B cell (primary cell): Measurements from ENCODE around the gene WDR7. TPM values are rescaled to one million over a fixed set of nuclear protein-coding genes. Genes with fewer than 3 reads are reported as not detected.

Source experiments
- ATAC-seq: fragments of 200-7000 bp; cut with Tn5 transposase; one replicate; pipeline ENCODE4 v1.10.0; 2021; ENCODE audit warnings: low read depth, mild to moderate bottlenecking, moderate number of reproducible peaks, moderate library complexity
- CTCF ChIA-PET: fragments of 350-600 bp; sonication (Branson Sonifier 250); formaldehyde crosslinking; loops from one replicate; lab custom pipeline; 2021; ENCODE audit warnings: antibody characterized with exemption, inconsistent platforms; lab: Charles Lee
- POLR2A ChIA-PET: fragments of 350-600 bp; sonication (Branson Sonifier 250); formaldehyde crosslinking; loops from one replicate; lab custom pipeline; 2021; ENCODE audit warnings: antibody characterized with exemption; lab: Charles Lee
- DNase-seq: peaks from one replicate; pipeline ENCODE4 v3.0.0; 2013
- H2AFZ ChIP-seq: 2 replicates; pipeline ENCODE4 v1.6.1; 2012; ENCODE audit warnings: mild to moderate bottlenecking, low read depth, low read length; ENCODE audit not compliant: insufficient read depth, poor library complexity, severe bottlenecking
- H3K27ac ChIP-seq, 2 donors: 1 replicate in 1 of 2; 2 replicates in 1 of 2; pipeline ENCODE4 v1.5.1; 2012 to 2013; ENCODE audit warnings: low read length in 2 of 2, mild to moderate bottlenecking in 2 of 2, moderate library complexity in 1 of 2
- H3K27me3 ChIP-seq, 4 experiments: fragments of 200-600 bp in 1 of 4; sonication (generic) in 1 of 4; replicated peaks in 1 of 4; 1 replicate in 2 of 4; 2 replicates in 2 of 4; pipeline versions ENCODE4 v1.6.1 to v1.7.0; 2013 to 2016; ENCODE audit warnings: low read length in 3 of 4, mild to moderate bottlenecking in 2 of 4, mixed read lengths in 1 of 4, moderate library complexity in 1 of 4; ENCODE audit not compliant: insufficient read depth in 4 of 4, control insufficient read depth in 3 of 4; ENCODE audit errors: control extremely low read depth in 1 of 4
- H3K36me3 ChIP-seq, 2 experiments: replicated peaks in 1 of 2; 1 replicate in 1 of 2; 2 replicates in 1 of 2; pipeline versions ENCODE4 v1.6.1 to v1.7.1; 2013; ENCODE audit warnings: low read length in 1 of 2; ENCODE audit not compliant: insufficient read depth in 2 of 2, control insufficient read depth in 1 of 2; ENCODE audit errors: control extremely low read depth in 1 of 2, extremely low read depth in 1 of 2
- H3K4me1 ChIP-seq, 2 donors: fragments of 200-600 bp in 1 of 2; sonication (generic) in 1 of 2; 1 replicate in 1 of 2; 2 replicates in 1 of 2; pipeline versions ENCODE4 v1.5.1 to v1.6.1; 2013 to 2017; ENCODE audit warnings: low read length in 2 of 2; ENCODE audit not compliant: control insufficient read depth in 2 of 2, insufficient read depth in 2 of 2
- H3K4me2 ChIP-seq: replicated peaks from 2 replicates; pipeline ENCODE3; 2012; ENCODE audit warnings: mild to moderate bottlenecking, low read depth, low read length; ENCODE audit not compliant: poor library complexity, severe bottlenecking
- H3K4me3 ChIP-seq, 5 experiments: fragments of 200-600 bp in 1 of 5; sonication (generic) in 1 of 5; 1 replicate in 3 of 5; 2 replicates in 2 of 5; pipeline versions ENCODE4 v1.5.1 to v1.7.0; 2011 to 2016; ENCODE audit warnings: low read length in 4 of 5, mild to moderate bottlenecking in 4 of 5, low read depth in 2 of 5, control low read depth in 1 of 5, moderate library complexity in 1 of 5; ENCODE audit not compliant: insufficient read depth in 1 of 5; ENCODE audit errors: control extremely low read depth in 1 of 5, extremely low read depth in 1 of 5
- H3K79me2 ChIP-seq: fragments of 200-600 bp; sonication (generic); one replicate; pipeline ENCODE4 v1.6.0; 2016; ENCODE audit warnings: low read length; ENCODE audit not compliant: control insufficient read depth, insufficient read depth
- H3K9ac ChIP-seq: fragments of 200-600 bp; sonication (generic); 2 replicates; pipeline ENCODE4 v1.6.1; 2017; ENCODE audit warnings: mild to moderate bottlenecking, low read length, moderate library complexity
- H3K9me3 ChIP-seq, 3 donors: one replicate each; pipeline versions ENCODE4 v1.6.1 to v1.7.1; 2013; ENCODE audit warnings: low read length in 2 of 3; ENCODE audit not compliant: control insufficient read depth in 2 of 3, insufficient read depth in 1 of 3; ENCODE audit errors: control extremely low read depth in 1 of 3
- H4K20me1 ChIP-seq: 2 replicates; pipeline ENCODE4 v1.6.0; 2012; ENCODE audit warnings: mild to moderate bottlenecking, low read length; ENCODE audit not compliant: insufficient read depth, control insufficient read depth, poor library complexity, severe bottlenecking
- H3K27ac Mint-ChIP-seq: one replicate; pipeline ENCODE4 v1.8.0; 2021; ENCODE audit warnings: mixed read lengths
- H3K27me3 Mint-ChIP-seq: one replicate; pipeline ENCODE4 v1.8.0; 2021; ENCODE audit warnings: mixed read lengths
- H3K4me1 Mint-ChIP-seq: one replicate; pipeline ENCODE4 v1.8.0; 2021; ENCODE audit warnings: mixed read lengths
- H3K4me3 Mint-ChIP-seq: one replicate; pipeline ENCODE4 v1.8.0; 2021; ENCODE audit warnings: mixed read lengths
- H3K9me3 Mint-ChIP-seq: one replicate; pipeline ENCODE4 v1.8.0; 2022; ENCODE audit warnings: mixed read lengths; ENCODE audit not compliant: insufficient read depth
- EZH2 ChIP-seq: IDR thresholded peaks from 2 replicates; pipeline ENCODE4 v1.6.1; 2012; ENCODE audit warnings: borderline replicate concordance, low read depth, mild to moderate bottlenecking, moderate library complexity, low read length; ENCODE audit not compliant: insufficient read depth, poor library complexity, severe bottlenecking
- WGBS: methylation state at CpG from one replicate; pipeline ENCODE4 v1.1.5; 2013; ENCODE audit warnings: missing lambda C conversion rate; ENCODE audit not compliant: insufficient coverage; 5-methylcytosine and 5-hydroxymethylcytosine counted together
- intact Hi-C: fragments of 100-400 bp; cut with micrococcal nuclease; formaldehyde crosslinking; loops from one replicate; pipeline ENCODE4 v1.10.0; 2022
- polyA plus RNA-seq: library from polyadenylated mRNA; depleted of rRNA; stranded (reverse); fragments of >200 nt; gene quantifications from 2 replicates; pipeline ENCODE4 v1.2.3, GENCODE V29; 2012
- total RNA-seq, 2 donors: library from RNA; stranded (reverse); fragments of 120-200 nt in 1 of 2; gene quantifications; 1 replicate in 1 of 2; 2 replicates in 1 of 2; pipeline versions ENCODE4 v1.2.3 to v1.2.4, GENCODE V29; 2013 to 2022
- TF ChIP-seq, protein P1 (sequence below): fragments of 200-600 bp; IDR thresholded peaks from one replicate; pipeline ENCODE4 v1.8.0; 2022; ENCODE audit warnings: antibody characterized with exemption, mild to moderate bottlenecking

WDR7 gene
- total and polyA plus RNA-seq, 2 donors (not counting 1 experiment from before 2014, with no cell fraction given), result 5.5 to 45.0 TPM

DNA sequence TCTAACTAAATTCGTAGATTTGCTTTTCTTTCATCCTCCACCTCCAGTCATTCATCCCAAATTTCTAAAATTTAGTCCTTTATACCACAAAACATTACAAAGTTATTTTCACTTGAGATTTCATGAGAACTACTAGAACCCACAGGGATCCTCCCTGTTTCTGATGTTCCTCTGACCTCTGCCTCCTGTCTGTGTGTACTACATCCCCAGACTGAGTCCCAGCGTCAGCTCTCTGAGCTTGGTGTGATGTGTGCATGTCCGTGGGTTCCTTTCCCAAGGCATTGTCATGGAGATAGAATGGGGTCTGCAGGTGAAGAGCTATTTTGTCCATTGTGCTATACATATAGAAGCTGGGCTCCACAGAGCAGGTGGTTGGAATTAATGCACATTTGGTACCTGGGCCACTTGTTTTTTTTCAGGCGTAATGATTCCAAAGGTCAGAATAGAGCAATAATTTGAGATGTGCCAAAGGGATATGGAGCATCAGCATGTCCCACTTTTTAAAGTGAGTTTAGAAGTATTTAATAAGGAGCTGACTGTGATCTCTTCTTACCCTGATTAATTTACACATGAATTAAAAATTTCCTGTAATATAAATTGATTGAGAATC lies 344.5 kb downstream of the WDR7 start:
- ATAC-seq, result no peak
- no peak overlapping the region for H3K4me3 Mint-ChIP-seq

DNA sequence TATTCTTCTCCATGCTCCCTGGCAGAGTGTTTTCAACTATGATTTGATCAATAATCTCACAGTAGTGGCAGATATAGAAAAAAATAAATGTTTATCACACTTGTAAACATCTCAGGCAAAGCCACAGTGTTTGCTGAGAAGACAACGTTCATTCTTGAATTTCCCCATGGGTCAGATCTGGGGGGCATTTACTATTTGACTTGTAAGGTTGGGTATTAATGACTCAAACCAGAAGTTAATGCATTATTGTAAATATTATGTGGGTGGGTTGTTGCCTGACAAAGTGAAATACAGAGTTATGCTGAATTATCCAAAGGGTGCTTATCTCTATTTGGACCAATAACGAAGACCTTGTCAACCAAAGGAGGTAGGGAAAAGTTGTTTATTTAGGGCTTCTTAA lies 346.0 kb downstream of the WDR7 start:
- H3K4me3 Mint-ChIP-seq, result no peak overlapping the region
- Histone ChIP-seq H3K4me3 (no peak overlapping the region), H2AFZ (no peak overlapping the region), H3K9me3 (no peaks in the 10 kb centered on the region), H3K9ac (no peak overlapping the region), H3K79me2 (no peaks in the 10 kb centered on the region), H3K4me1 (no peaks in the 10 kb centered on the region), H4K20me1 (no peaks in the 10 kb centered on the region), H3K4me2 (no peak overlapping the region), H3K27me3 (no peaks in the 10 kb centered on the region), H3K36me3 (no peaks in the 10 kb centered on the region), H3K27ac (no peak overlapping the region)
- H3K27me3 Mint-ChIP-seq, result no peaks in the 10 kb centered on the region
- POLR2A ChIA-PET, result no interaction called here
- ATAC-seq, result no peak
- no peaks in the 10 kb centered on the region for H3K9me3 Mint-ChIP-seq
- CTCF ChIA-PET, result no interaction called here
- no peak for DNase-seq
- TF ChIP-seq, protein P1, sequence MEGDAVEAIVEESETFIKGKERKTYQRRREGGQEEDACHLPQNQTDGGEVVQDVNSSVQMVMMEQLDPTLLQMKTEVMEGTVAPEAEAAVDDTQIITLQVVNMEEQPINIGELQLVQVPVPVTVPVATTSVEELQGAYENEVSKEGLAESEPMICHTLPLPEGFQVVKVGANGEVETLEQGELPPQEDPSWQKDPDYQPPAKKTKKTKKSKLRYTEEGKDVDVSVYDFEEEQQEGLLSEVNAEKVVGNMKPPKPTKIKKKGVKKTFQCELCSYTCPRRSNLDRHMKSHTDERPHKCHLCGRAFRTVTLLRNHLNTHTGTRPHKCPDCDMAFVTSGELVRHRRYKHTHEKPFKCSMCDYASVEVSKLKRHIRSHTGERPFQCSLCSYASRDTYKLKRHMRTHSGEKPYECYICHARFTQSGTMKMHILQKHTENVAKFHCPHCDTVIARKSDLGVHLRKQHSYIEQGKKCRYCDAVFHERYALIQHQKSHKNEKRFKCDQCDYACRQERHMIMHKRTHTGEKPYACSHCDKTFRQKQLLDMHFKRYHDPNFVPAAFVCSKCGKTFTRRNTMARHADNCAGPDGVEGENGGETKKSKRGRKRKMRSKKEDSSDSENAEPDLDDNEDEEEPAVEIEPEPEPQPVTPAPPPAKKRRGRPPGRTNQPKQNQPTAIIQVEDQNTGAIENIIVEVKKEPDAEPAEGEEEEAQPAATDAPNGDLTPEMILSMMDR, result no peak
- no peak for TF ChIP-seq EZH2
- no CpG with 5 or more reads among the region's 2 CpGs for WGBS
- intact Hi-C loops, result no loop called here
- no peaks in the 10 kb centered on the region for H3K4me1 Mint-ChIP-seq
- no peak overlapping the region for H3K27ac Mint-ChIP-seq

More for the DNA sequence above, 344.5 kb downstream of the WDR7 start:
- POLR2A ChIA-PET, result no interaction called here
- intact Hi-C loops, result no loop called here
- DNase-seq, result no peak
- no peak overlapping the region for H2AFZ ChIP-seq
- CTCF ChIA-PET, result no interaction called here
- no peaks in the 10 kb centered on the region for H3K36me3 ChIP-seq
- H3K4me2 ChIP-seq, result no peak overlapping the region
- Mint-ChIP-seq H3K27me3 (no peaks in the 10 kb centered on the region), H3K9me3 (peaks cover 2% of the 10 kb centered on the region), H3K27ac (no peak overlapping the region), H3K4me1 (no peaks in the 10 kb centered on the region)
- H3K4me1 ChIP-seq, result no peaks in the 10 kb centered on the region
- H3K79me2 ChIP-seq, result no peaks in the 10 kb centered on the region
- TF ChIP-seq, protein P1, result no peak
- no peak for TF ChIP-seq EZH2
- WGBS, result 94% methylated on average over 3 of the region's 4 CpGs
- no peak overlapping the region for H3K9ac ChIP-seq
- no peaks in the 10 kb centered on the region for H4K20me1 ChIP-seq
- H3K9me3 ChIP-seq, result peaks cover 0 to 3% (median 0%) of the 10 kb centered on the region in 3 donors
- H3K4me3 ChIP-seq, result no peak overlapping the region
- H3K27me3 ChIP-seq, result no peaks in the 10 kb centered on the region
- no peak overlapping the region for H3K27ac ChIP-seq
